Measurements from ENCODE around the gene ITGB6.
"Not testable (repeated sequence)": the region's sequence is repeated elsewhere in the genome, so short reads cannot be mapped to it uniquely, and the experiment has no call there.

ITGB6 gene

GRCh38 chr2:160181146-160181836, 18.8 kb downstream of the ITGB6 start:
- DNase-seq (ENCODE audit: low read depth), result not testable (repeated sequence)

- not testable (repeated sequence) for DNase-seq (ENCODE audit: low read depth)
Measured at GRCh38 chr2:160180690-160181089, 19.4 kb downstream of the ITGB6 start.

DNA sequence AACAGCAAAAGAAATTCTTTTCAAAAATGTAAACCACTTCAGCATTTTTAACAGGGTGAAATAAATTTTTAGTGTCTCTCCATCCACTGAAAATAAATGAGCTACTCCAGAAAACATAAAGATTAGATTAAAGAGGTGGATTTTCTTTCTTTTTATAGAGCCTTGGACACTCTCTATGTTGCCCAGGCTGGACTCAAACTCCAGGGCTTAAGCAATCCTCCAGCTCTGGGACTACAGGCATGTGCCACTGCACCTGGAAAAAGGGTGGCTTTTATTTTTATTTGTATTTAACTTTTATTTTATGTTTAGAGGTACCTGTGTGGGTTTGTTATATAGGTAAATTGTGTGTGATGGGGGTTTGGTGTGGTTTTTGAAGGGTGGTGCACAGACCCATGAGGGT, 19.9 kb downstream of the ITGB6 start:
- DNase-seq (ENCODE audit: low read depth), result no peak

GRCh38 chr2:160175169-160176134, 24.6 kb downstream of the ITGB6 start:
- DNase-seq (ENCODE audit: low read depth), result no peak

DNA sequence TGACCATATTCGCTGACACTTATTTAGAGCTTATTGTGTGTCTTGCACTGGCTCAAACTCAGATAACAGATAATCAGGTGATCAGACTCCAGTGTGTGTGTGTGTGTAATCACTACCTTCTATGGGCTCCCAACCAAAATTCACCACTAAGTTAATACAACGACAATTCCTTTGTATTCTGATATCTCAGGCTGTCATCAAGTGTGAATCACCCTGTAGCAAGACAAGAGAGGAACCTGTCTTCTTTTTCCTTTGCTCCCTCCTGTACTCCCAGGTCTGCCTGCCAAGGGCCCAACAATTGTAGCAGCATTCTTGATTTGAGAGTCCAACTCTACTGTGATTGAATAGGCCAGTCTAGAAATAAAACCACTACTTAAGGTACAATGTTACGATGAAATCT, 25.8 kb downstream of the ITGB6 start:
- DNase-seq (ENCODE audit: low read depth), result no peak

GRCh38 chr2:160169988-160170387, 30.1 kb downstream of the ITGB6 start:
- no peak for DNase-seq (ENCODE audit: low read depth)

DNA sequence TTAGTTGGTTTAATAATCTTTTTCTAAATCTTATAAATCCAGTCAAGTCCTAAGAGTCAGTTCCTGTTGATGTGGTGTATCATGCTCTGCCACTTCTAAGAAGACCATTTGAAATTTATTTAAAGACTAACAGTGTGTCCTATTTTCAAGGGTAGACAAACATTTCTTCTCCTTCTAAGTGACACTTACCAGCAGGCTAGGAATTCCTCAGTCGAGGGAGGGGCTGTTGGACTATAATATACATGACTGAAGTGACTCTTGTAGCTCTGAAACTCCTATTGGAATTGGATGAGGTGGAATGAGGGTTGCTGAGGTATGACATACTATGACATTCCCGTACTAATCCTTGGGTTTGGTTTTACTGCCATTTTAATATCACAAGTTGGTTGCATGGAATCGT, 30.6 kb downstream of the ITGB6 start:
- no peak for DNase-seq (ENCODE audit: low read depth)

GRCh38 chr2:160168878-160169277, 31.2 kb downstream of the ITGB6 start:
- DNase-seq (ENCODE audit: low read depth), result no peak

DNA sequence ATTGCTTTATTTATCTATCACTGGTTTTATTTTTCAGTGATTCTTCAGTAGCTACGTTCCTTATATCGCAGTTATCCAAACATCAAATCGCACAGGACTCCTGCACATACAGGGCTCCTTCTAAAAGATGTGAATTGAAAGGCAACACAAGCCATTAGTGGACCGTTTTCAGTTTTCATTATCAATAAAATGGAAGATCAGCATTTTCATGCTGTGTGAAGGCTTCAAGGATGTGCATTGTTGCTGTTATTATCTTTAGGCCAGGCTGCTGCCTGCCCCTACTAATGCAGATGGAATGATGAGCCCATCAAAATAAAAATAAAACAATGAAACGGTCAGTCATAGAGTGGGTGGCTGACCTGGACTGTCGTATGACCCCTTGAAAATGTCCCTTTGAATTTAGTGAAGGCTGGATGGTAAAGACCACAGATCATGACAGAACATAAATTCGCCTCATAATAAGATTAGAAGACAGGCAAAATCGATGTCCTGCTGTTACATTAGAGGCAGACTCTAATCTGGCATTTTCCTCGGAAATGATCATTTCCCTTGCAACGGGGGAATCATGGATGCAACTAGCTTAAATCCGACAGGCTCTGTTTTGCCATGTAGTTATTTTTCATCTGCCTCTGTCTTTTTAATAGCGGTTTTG, 32.9 kb downstream of the ITGB6 start:
- no peak for DNase-seq (ENCODE audit: low read depth)

DNA sequence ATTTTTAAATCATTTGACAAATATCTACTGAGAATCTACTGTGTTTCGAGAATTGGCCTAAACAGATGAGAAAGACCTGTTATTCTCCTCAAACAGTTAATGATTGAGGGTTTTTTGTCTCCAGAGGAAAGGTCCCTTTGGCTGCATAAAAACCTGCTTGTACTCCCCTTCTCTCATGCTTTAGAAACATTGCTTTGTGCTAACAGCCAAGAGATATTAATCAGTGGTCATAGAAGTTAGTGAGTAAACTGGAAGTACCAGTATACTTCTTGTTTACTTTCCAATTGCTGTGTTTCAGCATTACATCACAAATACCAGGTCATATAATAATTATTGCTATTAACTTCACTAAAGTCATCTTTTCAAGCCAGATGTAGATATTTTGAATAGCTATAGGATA, 34.1 kb downstream of the ITGB6 start:
- DNase-seq (ENCODE audit: low read depth), result no peak

GRCh38 chr2:160165081-160165480, 35.0 kb downstream of the ITGB6 start:
- no peak for DNase-seq (ENCODE audit: low read depth)

DNA sequence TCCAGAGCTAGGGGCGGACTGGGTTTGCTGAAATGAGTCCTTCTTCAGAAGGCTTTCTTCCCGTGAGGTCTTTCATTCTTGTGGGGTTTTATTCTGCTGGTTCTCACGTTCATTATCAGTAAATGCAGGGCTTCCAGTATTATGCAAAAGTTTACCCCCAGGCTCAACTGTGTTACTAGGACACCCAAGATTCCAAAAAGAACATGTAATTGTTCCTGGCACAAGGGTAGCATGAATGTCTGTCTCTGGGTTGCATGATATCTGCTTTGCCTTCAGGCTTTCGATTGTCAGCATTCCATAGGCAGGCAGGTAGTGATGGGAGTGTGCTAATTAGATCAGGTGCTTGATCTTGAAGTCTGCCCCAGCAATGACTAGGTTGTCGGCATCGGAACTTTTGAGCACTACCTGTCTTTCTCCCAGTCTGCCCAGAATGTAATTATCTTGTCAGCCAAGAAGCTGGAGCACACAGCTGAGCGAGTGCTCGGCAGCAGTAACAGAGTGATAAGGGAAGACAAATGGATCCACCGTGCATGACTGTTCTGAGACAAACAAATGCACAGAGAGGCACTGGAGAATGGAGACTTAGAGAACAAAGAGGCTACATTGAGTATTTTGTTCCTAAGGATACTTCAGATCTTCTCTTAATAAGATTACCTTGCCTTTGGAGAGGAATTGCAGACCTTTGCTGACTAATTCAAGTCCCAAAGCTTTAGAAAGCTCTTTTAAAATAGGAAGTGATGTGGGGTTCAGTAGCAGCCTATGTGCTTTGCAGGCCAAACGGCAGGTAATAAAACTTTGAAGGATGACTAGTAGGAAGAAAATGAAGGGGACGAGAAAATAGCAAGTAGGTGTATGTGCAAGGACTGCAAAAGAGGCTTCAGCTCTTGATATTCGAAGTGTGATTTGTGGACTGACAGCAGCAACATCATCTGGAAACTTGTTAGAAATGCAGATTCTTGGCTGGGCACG, 41.9 kb downstream of the ITGB6 start:
- DNase-seq (ENCODE audit: low read depth), result no peak

DNA sequence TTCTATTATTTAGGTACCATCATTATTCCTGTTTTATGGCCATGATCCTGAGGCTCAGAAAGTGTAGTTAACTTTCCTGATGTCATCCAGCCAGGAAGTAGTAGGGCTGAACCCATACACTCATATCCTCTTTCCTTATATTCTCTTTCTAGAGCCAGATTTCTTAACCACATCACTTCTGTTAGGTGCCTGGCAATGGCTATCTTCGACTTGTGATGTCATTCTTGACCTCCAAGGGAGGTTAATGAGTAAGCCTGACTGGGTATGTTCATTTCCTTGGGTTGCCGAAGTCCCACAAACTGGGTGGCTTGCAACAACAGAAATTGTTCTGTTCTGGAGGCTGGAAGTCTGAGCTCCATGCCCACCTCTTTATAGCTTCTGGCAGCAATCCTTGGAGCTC, 43.4 kb downstream of the ITGB6 start:
- DNase-seq (ENCODE audit: low read depth), result no peak

DNA sequence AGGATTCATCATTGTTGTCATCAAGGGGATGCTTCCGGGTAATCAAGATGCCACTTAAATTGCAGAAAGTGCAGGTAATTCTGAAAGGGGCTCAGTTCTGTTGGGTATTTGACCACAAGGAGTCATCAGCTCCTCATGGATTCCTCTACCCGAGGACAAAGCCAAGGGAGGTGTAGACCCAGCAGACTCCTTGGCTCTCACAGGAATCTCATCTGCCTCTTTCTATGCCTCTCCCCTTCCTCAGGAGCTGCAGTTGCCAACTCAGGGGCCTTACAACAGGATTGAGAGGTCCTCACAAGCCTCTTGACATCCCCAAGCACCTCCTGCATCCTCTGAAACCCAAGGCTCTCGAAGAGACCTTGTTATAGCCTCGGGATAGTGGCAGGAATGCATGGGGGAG, 44.0 kb downstream of the ITGB6 start:
- DNase-seq (ENCODE audit: low read depth), result no peak

DNA sequence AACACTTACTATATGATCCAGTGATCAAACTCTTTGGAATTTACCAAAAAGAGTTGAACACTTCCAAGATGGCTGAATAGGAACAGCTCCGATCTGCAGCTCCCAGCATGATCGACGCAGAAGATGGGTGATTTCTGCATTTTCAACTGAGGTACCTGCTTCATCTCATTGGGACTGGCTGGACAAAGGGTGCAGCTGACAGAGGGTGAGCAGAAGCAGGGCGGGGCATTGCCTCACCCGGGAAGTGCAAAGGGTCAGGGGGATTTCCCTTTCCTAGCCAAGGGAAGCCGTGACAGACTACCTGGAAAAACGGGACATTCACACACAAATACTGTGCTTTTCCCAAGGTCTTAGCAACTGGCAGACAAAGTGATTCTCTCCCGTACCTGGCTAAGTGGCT, 51.7 kb downstream of the ITGB6 start:
- DNase-seq (ENCODE audit: low read depth), result not testable (repeated sequence)

GRCh38 chr2:160145471-160145870, 54.6 kb downstream of the ITGB6 start:
- DNase-seq (ENCODE audit: low read depth), result no peak

GRCh38 chr2:160144280-160144990, 55.6 kb downstream of the ITGB6 start:
- DNase-seq (ENCODE audit: low read depth), result no peak

DNA sequence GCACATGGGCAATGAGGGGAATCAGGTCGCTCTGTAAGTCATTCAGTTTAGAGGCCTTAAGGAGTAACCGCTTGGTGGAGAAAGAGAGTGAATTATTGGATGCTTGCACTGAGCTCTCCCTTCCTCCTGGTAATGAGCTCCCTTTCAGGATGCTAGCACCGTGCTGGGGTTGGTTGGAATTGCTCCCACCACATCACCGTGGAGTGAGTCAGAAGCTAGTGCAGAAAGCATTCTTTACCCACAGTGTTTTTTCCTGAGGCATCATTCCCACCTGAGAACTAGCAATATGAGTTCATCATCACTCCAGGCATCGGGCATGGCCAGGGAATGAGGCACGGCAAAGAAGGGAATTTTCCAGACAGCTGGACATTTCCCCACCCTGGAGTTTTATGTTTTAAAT, 57.6 kb downstream of the ITGB6 start:
- no peak for DNase-seq (ENCODE audit: low read depth)

DNA sequence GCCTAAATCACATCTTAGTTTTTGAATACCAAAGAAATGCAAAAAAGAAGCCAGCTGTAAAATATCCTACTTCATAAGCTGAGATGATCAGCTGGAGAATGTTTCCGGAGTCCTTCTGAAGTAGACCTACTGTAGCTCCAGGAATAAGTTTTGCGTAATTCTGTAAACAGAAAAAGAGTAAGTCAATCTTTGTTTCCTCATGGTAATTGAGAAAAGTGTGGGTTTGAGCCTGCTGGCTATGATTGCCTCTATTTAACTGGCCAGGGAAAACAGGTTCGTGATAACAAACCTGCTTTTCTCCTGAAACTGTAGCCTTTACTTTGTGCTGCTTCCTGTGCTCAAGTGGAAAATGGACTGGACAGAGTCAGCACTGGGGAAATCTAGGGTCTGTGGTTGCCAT, 58.2 kb downstream of the ITGB6 start:
- no peak for DNase-seq (ENCODE audit: low read depth)

- DNase-seq (ENCODE audit: low read depth), result no peak
Measured at GRCh38 chr2:160141419-160141818, 58.7 kb downstream of the ITGB6 start.

DNA sequence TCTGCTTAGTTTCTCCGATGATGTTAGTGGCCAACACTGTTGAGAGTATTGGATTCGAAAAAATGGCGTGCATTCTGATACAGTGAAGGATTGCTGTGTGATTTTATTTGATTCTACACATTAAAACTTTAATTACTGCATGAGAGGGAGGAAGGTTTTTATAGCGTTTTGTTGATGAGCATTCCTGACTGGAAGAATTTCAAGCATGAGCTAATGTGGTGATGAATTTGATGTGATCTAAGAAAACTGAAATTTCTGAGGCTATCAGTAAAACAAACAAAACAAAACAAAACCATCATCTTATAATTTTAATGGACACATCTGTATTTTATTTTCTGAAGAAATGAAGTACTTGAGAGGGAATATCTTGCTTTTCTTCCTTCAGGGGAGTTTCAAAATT, 59.6 kb downstream of the ITGB6 start:
- no peak for DNase-seq (ENCODE audit: low read depth)
